OCI-LY7 (cell line): ENCODE results near the gene ZSWIM5. TPM values are rescaled to one million over a fixed set of nuclear protein-coding genes. Genes with fewer than 3 reads are reported as not detected.

Source experiments
- BruUV-seq: library from RNA; stranded (reverse); fragments of 400-500 nt; replicated peaks from 2 replicates; lab custom pipeline; 2021; lab: Mats Ljungman, UMichigan
- CTCF ChIA-PET: fragments of 300-600 bp; sonication (Branson Sonifier 250); formaldehyde crosslinking; loops from one replicate; lab custom pipeline; 2022; ENCODE audit warnings: antibody characterized with exemption; ENCODE audit not compliant: unreplicated experiment; lab: Charles Lee
- POLR2A ChIA-PET: fragments of 300-600 bp; sonication (Branson Sonifier 250); formaldehyde crosslinking; loops from one replicate; lab custom pipeline; 2022; ENCODE audit warnings: antibody characterized with exemption; lab: Charles Lee
- DNase-seq: peaks from one replicate; pipeline ENCODE4 v3.0.0-alpha.2; 2015; ENCODE audit warnings: low spot score
- H2AFZ ChIP-seq: fragments of 200-600 bp; sonication (generic), shearing (Covaris generic); 2 replicates; pipeline ENCODE4 v1.6.1; 2014; ENCODE audit warnings: mild to moderate bottlenecking, antibody characterized with exemption, low read length, moderate library complexity
- H3K27ac ChIP-seq: fragments of 200-600 bp; sonication (generic); 2 replicates; pipeline ENCODE4 v1.5.1; 2014; ENCODE audit warnings: mixed run types, low read depth, mild to moderate bottlenecking, moderate library complexity, low read length, inconsistent platforms; ENCODE audit not compliant: poor library complexity, severe bottlenecking
- H3K36me3 ChIP-seq: fragments of 200-600 bp; sonication (generic); 2 replicates; pipeline ENCODE4 v1.6.1; 2014; ENCODE audit warnings: mild to moderate bottlenecking, antibody characterized with exemption, low read length, moderate library complexity, mixed read lengths; ENCODE audit not compliant: insufficient read depth
- H3K4me1 ChIP-seq: fragments of 200-600 bp; sonication (generic); 2 replicates; pipeline ENCODE4 v1.5.1; 2014; ENCODE audit warnings: mild to moderate bottlenecking, low read length; ENCODE audit not compliant: insufficient read depth, poor library complexity, severe bottlenecking
- H3K4me2 ChIP-seq: fragments of 200-600 bp; sonication (generic); 2 replicates; pipeline ENCODE4 v1.6.1; 2014; ENCODE audit warnings: mild to moderate bottlenecking, low read length
- H3K4me3 ChIP-seq: fragments of 200-600 bp; sonication (generic); 2 replicates; pipeline ENCODE4 v1.5.1; 2014; ENCODE audit warnings: mild to moderate bottlenecking, low read depth, low read length; ENCODE audit not compliant: poor library complexity, severe bottlenecking
- H3K79me2 ChIP-seq: fragments of 200-600 bp; sonication (generic); 2 replicates; pipeline ENCODE4 v1.6.1; 2016; ENCODE audit warnings: low read depth, mild to moderate bottlenecking, low read length, moderate library complexity, mixed read lengths; ENCODE audit not compliant: insufficient read depth
- H3K9me2 ChIP-seq: fragments of 200-600 bp; sonication (generic); 2 replicates; pipeline ENCODE4 v1.6.1; 2016; ENCODE audit warnings: mild to moderate bottlenecking, low read length, mixed read lengths; ENCODE audit not compliant: insufficient read depth
- H3K9me3 ChIP-seq: fragments of 200-600 bp; sonication (generic); 2 replicates; pipeline ENCODE4 v1.6.1; 2014; ENCODE audit warnings: mild to moderate bottlenecking, mixed run types, low read length, mixed read lengths
- H4K20me1 ChIP-seq: fragments of 200-600 bp; sonication (generic); 2 replicates; pipeline ENCODE4 v1.6.1; 2014; ENCODE audit warnings: mild to moderate bottlenecking, antibody characterized with exemption, low read length, moderate library complexity, mixed read lengths; ENCODE audit not compliant: insufficient read depth
- CTCF ChIP-seq: fragments of 200-600 bp; sonication (generic); conservative IDR thresholded peaks from 2 replicates; pipeline ENCODE4 v1.5.1; 2014; ENCODE audit warnings: mild to moderate bottlenecking, antibody characterized with exemption, low read length, moderate library complexity, mixed read lengths
- EZH2phosphoT487 ChIP-seq: fragments of 200-600 bp; sonication (generic); IDR thresholded peaks from 2 replicates; pipeline ENCODE4 v1.6.1; 2018; ENCODE audit warnings: low read depth, borderline replicate concordance, mild to moderate bottlenecking, mixed run types, antibody characterized with exemption, low read length, moderate library complexity, mixed read lengths
- intact Hi-C: fragments of 100-400 bp; cut with micrococcal nuclease; formaldehyde crosslinking; loops from one replicate; pipeline ENCODE4 v1.10.0; 2022; ENCODE audit not compliant: unreplicated experiment
- total RNA-seq, 2 experiments: library from RNA; depleted of rRNA in 1 of 2; stranded (reverse); fragments of >200 nt in 1 of 2; shearing (Covaris generic) in 1 of 2; gene quantifications; 2 replicates each; pipeline ENCODE4 v1.2.3, GENCODE V29; 2014 to 2022

ZSWIM5 gene
- total RNA-seq, 2 experiments from 2014 or later = 0.28 to 0.42 TPM

- ChIA-PET POLR2A (interaction anchor here (0.9 to 1.5 kb wide), 3 partner anchors 224 to 289 kb away, joined by 4 to 9 read pairs (median 4); no protein-coding TSS in a partner anchor), CTCF (interaction anchor here (1.3 kb wide), 2 partner anchors 284 to 289 kb away, joined by 4 read pairs; no protein-coding TSS in a partner anchor)
- peaks cover 20% of the 10 kb centered on the region for H3K4me1 ChIP-seq
- BruUV-seq = no TSS peak
- H4K20me1 ChIP-seq = no peaks in the 10 kb centered on the region
- H3K4me2 ChIP-seq = peak overlapping the region; percentile 7; the same call in 1 of the 2 replicates
- TF ChIP-seq EZH2phosphoT487 (no peak), CTCF (peak; percentile 94)
- H3K27ac ChIP-seq = no peak overlapping the region
- H3K79me2 ChIP-seq = peaks cover 6% of the 10 kb centered on the region; the same call in 1 of the 2 replicates
- intact Hi-C loops = loop anchor here (1.0 to 5.0 kb wide), 4 partner anchors 193 to 479 kb away; partner anchors contain the start of gene ZSWIM5
- no peaks in the 10 kb centered on the region for H3K9me2 ChIP-seq
- no peaks in the 10 kb centered on the region; the same call in 1 of the 2 replicates for H3K36me3 ChIP-seq
- no peak overlapping the region for H2AFZ ChIP-seq
- no peak overlapping the region for H3K4me3 ChIP-seq
- DNase-seq = peak; percentile 84
- H3K9me3 ChIP-seq = no peaks in the 10 kb centered on the region
Observed at GRCh38 chr1:45014321-45015028, 191.9 kb downstream of the ZSWIM5 start.

GRCh38 chr1:45013551-45014209, 192.7 kb downstream of the ZSWIM5 start:
- no peaks in the 10 kb centered on the region for H3K9me3 ChIP-seq
- no peaks in the 10 kb centered on the region for H3K9me2 ChIP-seq
- no peak for DNase-seq
- CTCF ChIA-PET = interaction anchor here (1.3 kb wide), 2 partner anchors 285 to 290 kb away, joined by 4 read pairs; no protein-coding TSS in a partner anchor
- TF ChIP-seq EZH2phosphoT487 = no peak
- no peak for TF ChIP-seq CTCF
- BruUV-seq = no TSS peak
- POLR2A ChIA-PET = interaction anchor here (0.9 to 2.4 kb wide), 4 partner anchors 224 to 292 kb away, joined by 4 to 6 read pairs (median 4); no protein-coding TSS in a partner anchor
- peaks cover 6% of the 10 kb centered on the region; the same call in 1 of the 2 replicates for H3K79me2 ChIP-seq
- H3K36me3 ChIP-seq = no peaks in the 10 kb centered on the region; the same call in 1 of the 2 replicates
- peaks cover 20% of the 10 kb centered on the region for H3K4me1 ChIP-seq
- H3K27ac ChIP-seq = no peak overlapping the region
- intact Hi-C loops = loop anchor here (1.0 to 5.0 kb wide), 5 partner anchors 194 to 480 kb away; partner anchors contain the start of genes RNU5D-1 and ZSWIM5
- H2AFZ ChIP-seq = no peak overlapping the region
- H3K4me3 ChIP-seq = peak overlapping the region; percentile 83
- no peaks in the 10 kb centered on the region for H4K20me1 ChIP-seq
- peak overlapping the region; percentile 80 for H3K4me2 ChIP-seq
